GM23338 (cell line): ENCODE measurements around the gene RAD51B. TPM values are rescaled to one million over a fixed set of nuclear protein-coding genes. Genes with fewer than 3 reads are reported as not detected.

Experiments
- ATAC-seq: fragments of 200-7000 bp; cut with Tn5 transposase; 3 replicates; pipeline ENCODE4 v1.9.1; 2020
- DNase-seq: peaks from one replicate; pipeline ENCODE4 v3.0.0-alpha.2; 2015; ENCODE audit warnings: low spot score
- H2AFZ ChIP-seq: fragments of 200-600 bp; sonication (generic); 2 replicates; pipeline ENCODE4 v1.8.0; 2016; ENCODE audit warnings: antibody characterized with exemption, mild to moderate bottlenecking, moderate library complexity
- H3F3A ChIP-seq: fragments of 200-600 bp; sonication (generic); replicated peaks from 2 replicates; pipeline ENCODE4 v1.8.0; 2017; ENCODE audit warnings: antibody characterized with exemption, mixed run types, low read depth
- H3K27ac ChIP-seq: fragments of 200-600 bp; sonication (generic); 2 replicates; pipeline ENCODE4 v1.6.1; 2016; ENCODE audit warnings: low read depth
- H3K27me3 ChIP-seq: fragments of 200-600 bp; sonication (generic); 2 replicates; pipeline ENCODE4 v1.8.0; 2016; ENCODE audit warnings: mild to moderate bottlenecking, mixed run types, moderate library complexity; ENCODE audit not compliant: insufficient read depth
- H3K36me3 ChIP-seq: fragments of 200-600 bp; sonication (generic); 2 replicates; pipeline ENCODE4 v1.8.0; 2016; ENCODE audit warnings: mild to moderate bottlenecking; ENCODE audit not compliant: insufficient read depth
- H3K4me1 ChIP-seq: fragments of 200-600 bp; sonication (generic); 2 replicates; pipeline ENCODE4 v1.8.0; 2016; ENCODE audit warnings: mild to moderate bottlenecking, moderate library complexity; ENCODE audit not compliant: insufficient read depth
- H3K4me2 ChIP-seq: fragments of 200-600 bp; sonication (generic); 2 replicates; pipeline ENCODE4 v1.7.1; 2017; ENCODE audit warnings: mixed run types
- H3K4me3 ChIP-seq: fragments of 200-600 bp; sonication (generic); 2 replicates; pipeline ENCODE4 v1.6.1; 2016; ENCODE audit warnings: mixed run types
- H3K79me2 ChIP-seq: fragments of 200-600 bp; sonication (generic); replicated peaks from 2 replicates; pipeline ENCODE4 v1.8.0; 2017; ENCODE audit warnings: mild to moderate bottlenecking; ENCODE audit not compliant: insufficient read depth
- H3K9me2 ChIP-seq: fragments of 200-600 bp; sonication (generic); 2 replicates; pipeline ENCODE4 v1.8.0; 2017; ENCODE audit not compliant: insufficient read depth
- H4K20me1 ChIP-seq: fragments of 200-600 bp; sonication (generic); replicated peaks from 2 replicates; pipeline ENCODE4 v1.8.0; 2017; ENCODE audit warnings: mild to moderate bottlenecking; ENCODE audit not compliant: insufficient read depth
- H3K27ac Mint-ChIP-seq: 2 replicates; pipeline ENCODE4 v1.8.0; 2020; ENCODE audit warnings: inconsistent platforms, mild to moderate bottlenecking, moderate library complexity, mixed read lengths
- H3K27me3 Mint-ChIP-seq: 3 replicates; pipeline ENCODE4 v1.8.0; 2022; ENCODE audit warnings: low read depth, mild to moderate bottlenecking, moderate library complexity, mixed read lengths, inconsistent platforms; ENCODE audit not compliant: insufficient read depth, poor library complexity
- H3K36me3 Mint-ChIP-seq: 3 replicates; pipeline ENCODE4 v1.8.0; 2021; ENCODE audit warnings: low read depth, mild to moderate bottlenecking, inconsistent platforms, moderate library complexity, mixed read lengths
- H3K4me1 Mint-ChIP-seq: 3 replicates; pipeline ENCODE4 v1.8.0; 2020; ENCODE audit warnings: mild to moderate bottlenecking, inconsistent platforms, mixed read lengths
- H3K4me3 Mint-ChIP-seq: 3 replicates; pipeline ENCODE4 v1.8.0; 2021; ENCODE audit warnings: moderate library complexity, mild to moderate bottlenecking, inconsistent platforms, mixed read lengths
- H3K9me3 Mint-ChIP-seq: 3 replicates; pipeline ENCODE4 v1.8.0; 2020; ENCODE audit warnings: moderate library complexity, mild to moderate bottlenecking, inconsistent platforms, mixed read lengths
- CREB1 ChIP-seq: fragments of 250-450 bp; sonication (Bioruptor Pico); IDR thresholded peaks from 2 replicates; pipeline ENCODE4 v1.5.0; 2020; ENCODE audit warnings: low read depth, mild to moderate bottlenecking, moderate library complexity
- JUNB ChIP-seq: IDR thresholded peaks from one replicate; pipeline ENCODE4 v1.6.1; 2016; ENCODE audit warnings: antibody characterized with exemption; ENCODE audit not compliant: unreplicated experiment
- STAT1 ChIP-seq: IDR thresholded peaks from one replicate; pipeline ENCODE4 v1.6.1; 2016; ENCODE audit warnings: antibody characterized with exemption; ENCODE audit not compliant: unreplicated experiment
- ZNF114 ChIP-seq: fragments of 250-450 bp; sonication (Bioruptor Pico); IDR thresholded peaks from 2 replicates; pipeline ENCODE4 v1.5.0; 2020; ENCODE audit warnings: mild to moderate bottlenecking, moderate library complexity
- polyA plus RNA-seq: library from polyadenylated mRNA; unstranded; fragments of >200 nt; fragmentation: Nextera tagmentation; extraction: Ambion mirVana; gene quantifications from 2 replicates; pipeline ENCODE4 v1.2.1, GENCODE V29; 2016
- total RNA-seq: library from RNA; depleted of rRNA; stranded (reverse); fragments of >200 nt; shearing (Covaris generic); gene quantifications from 2 replicates; pipeline ENCODE4 v1.2.3, GENCODE V29; 2014
- TF ChIP-seq, protein P1 (sequence below): fragments of 250-450 bp; sonication (Bioruptor Pico); IDR thresholded peaks from 2 replicates; pipeline ENCODE4 v1.5.0; 2020; ENCODE audit warnings: mild to moderate bottlenecking, moderate library complexity
- TF ChIP-seq, protein P2 (sequence below): IDR thresholded peaks from 2 replicates; pipeline ENCODE4 v1.6.1; 2016; ENCODE audit warnings: antibody characterized with exemption

Gene RAD51B
- total and polyA plus RNA-seq, 2 experiments from 2014 or later: 15.7 to 29.1 TPM

DNA sequence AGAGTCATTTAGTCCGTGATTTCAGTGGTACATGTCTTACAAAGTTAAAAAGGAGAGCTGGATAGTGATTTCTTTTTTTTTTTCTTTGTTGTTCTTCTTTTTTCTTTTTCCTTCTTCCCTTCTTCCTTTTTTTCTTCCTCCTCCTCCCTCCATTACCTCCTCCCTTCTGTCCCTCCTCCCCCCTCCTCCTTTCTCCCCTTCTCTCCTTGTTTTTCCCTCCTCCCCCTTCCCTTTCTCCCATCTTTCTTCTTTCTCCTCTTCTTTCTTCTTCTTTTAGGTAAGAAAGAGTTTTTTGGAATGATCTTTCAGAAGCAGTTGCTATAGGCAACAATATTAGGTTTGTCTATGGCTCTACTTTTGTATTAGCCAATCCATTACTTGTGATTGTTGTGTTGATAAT lies 368.6 kb downstream of the RAD51B start:
- peaks cover 7% of the 10 kb centered on the region; the same call in 1 of the 2 replicates for H3K4me1 ChIP-seq
- H3K4me2 ChIP-seq: no peak overlapping the region
- H3K27ac ChIP-seq: no peak overlapping the region; the same call in 1 of the 2 replicates
- peaks cover 3% of the 10 kb centered on the region for H3K27me3 Mint-ChIP-seq
- ATAC-seq: no peak
- H3K9me2 ChIP-seq: no peaks in the 10 kb centered on the region
- no peak overlapping the region for H3K4me3 Mint-ChIP-seq
- H4K20me1 ChIP-seq: no peaks in the 10 kb centered on the region
- H3K27me3 ChIP-seq: no peaks in the 10 kb centered on the region
- H3K4me3 ChIP-seq: no peak overlapping the region
- no peak for DNase-seq
- H2AFZ ChIP-seq: no peak overlapping the region
- H3K36me3 Mint-ChIP-seq: no peaks in the 10 kb centered on the region
- no peaks in the 10 kb centered on the region for H3K36me3 ChIP-seq
- H3K9me3 Mint-ChIP-seq: no peaks in the 10 kb centered on the region
- TF ChIP-seq, protein P1, sequence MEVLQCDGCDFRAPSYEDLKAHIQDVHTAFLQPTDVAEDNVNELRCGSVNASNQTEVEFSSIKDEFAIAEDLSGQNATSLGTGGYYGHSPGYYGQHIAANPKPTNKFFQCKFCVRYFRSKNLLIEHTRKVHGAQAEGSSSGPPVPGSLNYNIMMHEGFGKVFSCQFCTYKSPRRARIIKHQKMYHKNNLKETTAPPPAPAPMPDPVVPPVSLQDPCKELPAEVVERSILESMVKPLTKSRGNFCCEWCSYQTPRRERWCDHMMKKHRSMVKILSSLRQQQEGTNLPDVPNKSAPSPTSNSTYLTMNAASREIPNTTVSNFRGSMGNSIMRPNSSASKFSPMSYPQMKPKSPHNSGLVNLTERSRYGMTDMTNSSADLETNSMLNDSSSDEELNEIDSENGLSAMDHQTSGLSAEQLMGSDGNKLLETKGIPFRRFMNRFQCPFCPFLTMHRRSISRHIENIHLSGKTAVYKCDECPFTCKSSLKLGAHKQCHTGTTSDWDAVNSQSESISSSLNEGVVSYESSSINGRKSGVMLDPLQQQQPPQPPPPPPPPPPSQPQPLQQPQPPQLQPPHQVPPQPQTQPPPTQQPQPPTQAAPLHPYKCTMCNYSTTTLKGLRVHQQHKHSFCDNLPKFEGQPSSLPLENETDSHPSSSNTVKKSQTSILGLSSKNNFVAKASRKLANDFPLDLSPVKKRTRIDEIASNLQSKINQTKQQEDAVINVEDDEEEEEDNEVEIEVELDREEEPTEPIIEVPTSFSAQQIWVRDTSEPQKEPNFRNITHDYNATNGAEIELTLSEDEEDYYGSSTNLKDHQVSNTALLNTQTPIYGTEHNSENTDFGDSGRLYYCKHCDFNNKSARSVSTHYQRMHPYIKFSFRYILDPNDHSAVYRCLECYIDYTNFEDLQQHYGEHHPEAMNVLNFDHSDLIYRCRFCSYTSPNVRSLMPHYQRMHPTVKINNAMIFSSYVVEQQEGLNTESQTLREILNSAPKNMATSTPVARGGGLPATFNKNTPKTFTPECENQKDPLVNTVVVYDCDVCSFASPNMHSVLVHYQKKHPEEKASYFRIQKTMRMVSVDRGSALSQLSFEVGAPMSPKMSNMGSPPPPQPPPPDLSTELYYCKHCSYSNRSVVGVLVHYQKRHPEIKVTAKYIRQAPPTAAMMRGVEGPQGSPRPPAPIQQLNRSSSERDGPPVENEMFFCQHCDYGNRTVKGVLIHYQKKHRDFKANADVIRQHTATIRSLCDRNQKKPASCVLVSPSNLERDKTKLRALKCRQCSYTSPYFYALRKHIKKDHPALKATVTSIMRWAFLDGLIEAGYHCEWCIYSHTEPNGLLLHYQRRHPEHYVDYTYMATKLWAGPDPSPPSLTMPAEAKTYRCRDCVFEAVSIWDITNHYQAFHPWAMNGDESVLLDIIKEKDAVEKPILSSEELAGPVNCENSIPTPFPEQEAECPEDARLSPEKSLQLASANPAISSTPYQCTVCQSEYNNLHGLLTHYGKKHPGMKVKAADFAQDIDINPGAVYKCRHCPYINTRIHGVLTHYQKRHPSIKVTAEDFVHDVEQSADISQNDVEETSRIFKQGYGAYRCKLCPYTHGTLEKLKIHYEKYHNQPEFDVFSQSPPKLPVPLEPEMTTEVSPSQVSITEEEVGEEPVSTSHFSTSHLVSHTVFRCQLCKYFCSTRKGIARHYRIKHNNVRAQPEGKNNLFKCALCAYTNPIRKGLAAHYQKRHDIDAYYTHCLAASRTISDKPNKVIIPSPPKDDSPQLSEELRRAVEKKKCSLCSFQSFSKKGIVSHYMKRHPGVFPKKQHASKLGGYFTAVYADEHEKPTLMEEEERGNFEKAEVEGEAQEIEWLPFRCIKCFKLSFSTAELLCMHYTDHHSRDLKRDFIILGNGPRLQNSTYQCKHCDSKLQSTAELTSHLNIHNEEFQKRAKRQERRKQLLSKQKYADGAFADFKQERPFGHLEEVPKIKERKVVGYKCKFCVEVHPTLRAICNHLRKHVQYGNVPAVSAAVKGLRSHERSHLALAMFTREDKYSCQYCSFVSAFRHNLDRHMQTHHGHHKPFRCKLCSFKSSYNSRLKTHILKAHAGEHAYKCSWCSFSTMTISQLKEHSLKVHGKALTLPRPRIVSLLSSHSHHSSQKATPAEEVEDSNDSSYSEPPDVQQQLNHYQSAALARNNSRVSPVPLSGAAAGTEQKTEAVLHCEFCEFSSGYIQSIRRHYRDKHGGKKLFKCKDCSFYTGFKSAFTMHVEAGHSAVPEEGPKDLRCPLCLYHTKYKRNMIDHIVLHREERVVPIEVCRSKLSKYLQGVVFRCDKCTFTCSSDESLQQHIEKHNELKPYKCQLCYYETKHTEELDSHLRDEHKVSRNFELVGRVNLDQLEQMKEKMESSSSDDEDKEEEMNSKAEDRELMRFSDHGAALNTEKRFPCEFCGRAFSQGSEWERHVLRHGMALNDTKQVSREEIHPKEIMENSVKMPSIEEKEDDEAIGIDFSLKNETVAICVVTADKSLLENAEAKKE: no peak
- no peak for TF ChIP-seq CREB1 (CRISPR knock-in tag)
- TF ChIP-seq, protein P2, sequence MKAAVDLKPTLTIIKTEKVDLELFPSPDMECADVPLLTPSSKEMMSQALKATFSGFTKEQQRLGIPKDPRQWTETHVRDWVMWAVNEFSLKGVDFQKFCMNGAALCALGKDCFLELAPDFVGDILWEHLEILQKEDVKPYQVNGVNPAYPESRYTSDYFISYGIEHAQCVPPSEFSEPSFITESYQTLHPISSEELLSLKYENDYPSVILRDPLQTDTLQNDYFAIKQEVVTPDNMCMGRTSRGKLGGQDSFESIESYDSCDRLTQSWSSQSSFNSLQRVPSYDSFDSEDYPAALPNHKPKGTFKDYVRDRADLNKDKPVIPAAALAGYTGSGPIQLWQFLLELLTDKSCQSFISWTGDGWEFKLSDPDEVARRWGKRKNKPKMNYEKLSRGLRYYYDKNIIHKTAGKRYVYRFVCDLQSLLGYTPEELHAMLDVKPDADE: no peak
- H3K27ac Mint-ChIP-seq: no peak overlapping the region
- H3F3A ChIP-seq: no peaks in the 10 kb centered on the region
- peaks cover 11% of the 10 kb centered on the region for H3K4me1 Mint-ChIP-seq
- H3K79me2 ChIP-seq: no peaks in the 10 kb centered on the region

DNA sequence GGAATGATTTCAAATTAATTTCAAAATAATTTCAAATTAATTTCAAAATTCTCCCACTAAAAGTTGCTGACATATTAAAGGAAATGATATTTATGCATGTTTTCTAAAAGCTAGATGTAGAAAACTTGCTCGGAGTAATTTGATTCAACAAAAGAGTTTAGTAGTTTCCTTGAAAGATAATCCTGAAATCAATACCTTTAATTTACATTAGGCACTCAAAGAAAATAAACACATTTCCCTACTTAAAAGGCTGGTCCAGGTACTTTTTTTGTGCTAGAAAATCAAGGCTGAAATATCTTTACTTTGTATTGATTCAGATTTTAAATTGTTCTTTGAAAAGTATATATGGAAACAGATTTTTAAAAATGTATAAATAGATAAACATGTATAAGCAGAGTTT lies 370.5 kb downstream of the RAD51B start:
- Histone ChIP-seq H3F3A (no peaks in the 10 kb centered on the region), H3K27me3 (no peaks in the 10 kb centered on the region), H3K4me1 (peaks cover 23% of the 10 kb centered on the region; the same call in 1 of the 2 replicates), H3K9me2 (no peaks in the 10 kb centered on the region), H4K20me1 (no peaks in the 10 kb centered on the region), H3K36me3 (no peaks in the 10 kb centered on the region), H3K4me3 (no peak overlapping the region), H3K4me2 (no peak overlapping the region), H3K79me2 (no peaks in the 10 kb centered on the region), H2AFZ (no peak overlapping the region), H3K27ac (no peak overlapping the region)
- Mint-ChIP-seq H3K36me3 (no peaks in the 10 kb centered on the region), H3K4me3 (no peak overlapping the region), H3K27ac (no peak overlapping the region), H3K4me1 (peaks cover 29% of the 10 kb centered on the region), H3K9me3 (no peaks in the 10 kb centered on the region), H3K27me3 (no peaks in the 10 kb centered on the region)
- no peak for ATAC-seq
- no peak for DNase-seq
- TF ChIP-seq, protein P1: no peak
- no peak for TF ChIP-seq JUNB
- no peak for TF ChIP-seq STAT1
- no peak for TF ChIP-seq ZNF114 (CRISPR knock-in tag)
